ENCODE measurements around the gene CCNI2.

CCNI2 gene, protein sequence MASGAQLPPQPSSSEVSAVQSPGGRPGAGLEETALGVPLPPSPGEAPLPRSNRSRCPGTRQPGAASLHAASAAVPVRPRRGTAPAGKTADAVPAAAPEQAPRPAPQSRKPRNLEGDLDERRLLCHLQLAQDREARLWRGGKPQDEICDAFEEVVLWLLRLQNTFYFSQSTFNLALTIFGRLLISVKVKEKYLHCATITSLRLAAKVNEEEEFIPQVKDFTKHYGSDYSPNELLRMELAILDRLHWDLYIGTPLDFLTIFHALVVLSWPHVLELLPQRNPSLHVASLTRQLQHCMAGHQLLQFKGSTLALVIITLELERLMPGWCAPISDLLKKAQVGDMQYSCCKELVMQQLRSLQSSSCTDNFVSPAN

GRCh38 chr5:132746954-132747615 lies at the start of gene CCNI2:
TSS of gene CCNI2 (plus strand) at chr5:132747426. CDS start at chr5:132747496, 70 bp downstream.
- DNase-seq (ENCODE audit: low spot score) = peak; percentile 78

GRCh38 chr5:132704875-132705274 lies 42.4 kb upstream of the CCNI2 start:
- DNase-seq (ENCODE audit: low spot score) = no peak

GRCh38 chr5:132708645-132709044 lies 38.6 kb upstream of the CCNI2 start:
- no peak for DNase-seq (ENCODE audit: low spot score)

DNA sequence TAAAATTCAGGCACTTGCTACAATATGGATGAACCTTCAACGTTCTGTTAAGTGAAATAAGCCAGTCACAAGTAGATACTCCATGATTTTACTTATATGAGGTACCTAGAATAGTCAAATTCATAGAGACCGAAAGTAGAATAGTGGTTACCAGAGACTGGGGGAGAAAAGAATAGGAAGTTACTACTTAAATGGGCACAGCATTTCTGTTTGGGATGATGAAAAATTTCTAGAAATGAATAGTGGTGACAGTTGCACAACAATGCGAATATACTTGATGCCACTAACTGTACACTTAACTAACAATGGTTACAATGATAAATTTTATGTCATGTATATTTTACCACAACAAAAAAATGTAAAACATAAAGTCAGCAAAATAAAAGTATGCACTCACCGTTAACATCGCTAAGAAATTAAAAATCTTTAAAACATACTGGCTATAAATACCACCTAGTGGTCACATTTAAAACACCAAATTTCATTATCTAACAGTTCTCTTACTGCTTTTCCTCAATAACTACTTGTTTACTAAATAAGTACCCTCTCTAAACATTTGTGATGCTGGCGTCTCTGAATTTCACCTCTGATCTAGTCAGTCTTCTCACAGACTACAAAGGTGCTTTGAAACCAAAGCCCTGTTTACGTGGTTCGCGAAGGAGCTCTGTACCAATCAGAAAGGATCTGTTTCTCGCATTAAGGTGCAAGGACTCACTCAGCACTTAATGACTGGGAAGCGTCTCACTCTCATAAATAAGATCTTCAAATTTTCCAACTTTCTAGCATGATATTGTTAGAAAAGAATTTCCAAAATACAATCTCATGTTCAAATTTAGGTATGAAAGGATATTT lies 32.5 kb upstream of the CCNI2 start:
- DNase-seq (ENCODE audit: low spot score) = no peak

- no peak for DNase-seq (ENCODE audit: low spot score)
Measured at GRCh38 chr5:132718544-132719312, 28.5 kb upstream of the CCNI2 start.

GRCh38 chr5:132725745-132726144 lies 21.5 kb upstream of the CCNI2 start:
- no peak for DNase-seq (ENCODE audit: low spot score)

GRCh38 chr5:132729896-132730295 lies 17.3 kb upstream of the CCNI2 start:
- DNase-seq (ENCODE audit: low spot score) = no peak

GRCh38 chr5:132733499-132734148 lies 13.6 kb upstream of the CCNI2 start:
- no peak for DNase-seq (ENCODE audit: low spot score)

GRCh38 chr5:132734687-132735086 lies 12.5 kb upstream of the CCNI2 start:
- no peak for DNase-seq (ENCODE audit: low spot score)

GRCh38 chr5:132736853-132737833 lies 10.1 kb upstream of the CCNI2 start, which contains the start of gene KIF3A:
TSS of gene KIF3A (minus strand) at chr5:132737546. CDS start at chr5:132737419, 127 bp downstream.
- peak; percentile 100 for DNase-seq (ENCODE audit: low spot score)

DNA sequence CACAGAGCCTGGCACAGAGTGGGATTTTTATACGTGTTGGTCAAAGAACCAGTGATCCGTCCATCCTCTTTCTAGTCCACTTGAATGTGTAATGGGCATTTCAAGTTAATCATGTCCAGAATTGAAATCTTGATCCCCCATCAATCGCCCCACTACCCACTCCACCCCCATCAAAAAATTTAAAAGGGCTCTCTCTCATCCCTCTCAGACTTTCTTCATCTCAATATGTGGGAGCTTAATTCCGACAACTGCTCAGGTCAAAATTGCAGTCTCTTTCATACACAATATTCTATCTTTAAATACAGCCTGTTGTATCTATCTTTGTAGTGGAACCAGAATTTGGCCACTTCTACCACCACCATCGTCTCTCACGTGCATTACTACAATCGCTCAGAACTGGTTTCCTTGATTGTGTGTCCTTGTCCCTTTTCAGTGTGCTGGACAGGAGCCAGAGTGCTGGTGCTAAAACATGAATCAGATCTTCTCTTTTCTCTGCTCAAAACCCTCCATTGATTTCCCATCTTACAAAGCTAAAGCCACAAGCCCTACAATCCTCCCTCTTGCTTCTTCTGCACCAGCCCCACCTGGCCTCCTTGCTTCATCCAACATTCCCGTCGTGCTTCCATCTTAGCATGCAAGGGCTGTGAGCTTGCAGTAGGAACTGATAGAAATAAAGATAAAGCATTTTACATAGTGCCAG lies 9.1 kb upstream of the CCNI2 start:
- no peak for DNase-seq (ENCODE audit: low spot score)

GRCh38 chr5:132739232-132739631 lies 8.0 kb upstream of the CCNI2 start:
- no peak for DNase-seq (ENCODE audit: low spot score)

DNA sequence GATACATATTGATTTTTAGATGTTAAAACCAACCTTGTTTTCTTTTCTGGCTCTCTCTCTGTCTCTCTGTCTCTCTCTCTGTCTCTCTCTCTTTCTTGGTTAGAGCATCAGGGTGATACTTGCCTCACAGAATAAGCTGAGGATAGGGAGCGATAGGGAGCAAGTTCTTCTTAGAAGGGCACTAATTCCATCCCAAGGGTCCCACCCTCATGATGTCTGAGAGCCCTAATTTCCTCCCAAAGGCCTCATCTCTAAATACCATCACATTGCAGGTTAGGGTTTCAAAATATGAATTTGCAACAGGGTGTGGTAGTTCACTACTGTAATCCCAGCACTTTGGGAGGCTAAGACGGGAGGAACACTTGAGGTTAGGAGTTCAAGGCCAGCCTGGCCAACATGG lies 5.1 kb upstream of the CCNI2 start:
- no peak for DNase-seq (ENCODE audit: low spot score)

- DNase-seq (ENCODE audit: low spot score) = no peak
Measured at GRCh38 chr5:132742626-132743025, 4.6 kb upstream of the CCNI2 start.

DNA sequence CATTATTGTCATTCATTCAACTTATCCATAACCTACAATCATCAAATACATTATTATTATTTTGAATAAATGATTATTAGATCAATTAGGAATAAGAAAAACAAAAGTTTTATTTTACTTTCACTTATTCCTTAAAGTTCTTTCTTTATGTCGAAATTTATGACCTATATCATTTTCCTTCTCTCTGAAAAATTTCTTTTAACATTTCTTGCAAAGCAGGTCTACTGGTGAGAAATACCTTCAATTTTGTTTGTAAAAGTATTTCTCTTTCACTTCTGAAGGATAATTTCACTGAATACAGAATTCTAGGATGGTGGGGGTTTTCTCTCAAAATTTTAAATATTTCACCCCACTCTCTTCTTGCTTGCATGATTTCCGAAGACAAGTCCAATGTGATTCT lies 2.6 kb upstream of the CCNI2 start:
- no peak for DNase-seq (ENCODE audit: low spot score)

- no peak for DNase-seq (ENCODE audit: low spot score)
Measured at GRCh38 chr5:132746592-132746953, 653 bp upstream of the CCNI2 start.

DNA sequence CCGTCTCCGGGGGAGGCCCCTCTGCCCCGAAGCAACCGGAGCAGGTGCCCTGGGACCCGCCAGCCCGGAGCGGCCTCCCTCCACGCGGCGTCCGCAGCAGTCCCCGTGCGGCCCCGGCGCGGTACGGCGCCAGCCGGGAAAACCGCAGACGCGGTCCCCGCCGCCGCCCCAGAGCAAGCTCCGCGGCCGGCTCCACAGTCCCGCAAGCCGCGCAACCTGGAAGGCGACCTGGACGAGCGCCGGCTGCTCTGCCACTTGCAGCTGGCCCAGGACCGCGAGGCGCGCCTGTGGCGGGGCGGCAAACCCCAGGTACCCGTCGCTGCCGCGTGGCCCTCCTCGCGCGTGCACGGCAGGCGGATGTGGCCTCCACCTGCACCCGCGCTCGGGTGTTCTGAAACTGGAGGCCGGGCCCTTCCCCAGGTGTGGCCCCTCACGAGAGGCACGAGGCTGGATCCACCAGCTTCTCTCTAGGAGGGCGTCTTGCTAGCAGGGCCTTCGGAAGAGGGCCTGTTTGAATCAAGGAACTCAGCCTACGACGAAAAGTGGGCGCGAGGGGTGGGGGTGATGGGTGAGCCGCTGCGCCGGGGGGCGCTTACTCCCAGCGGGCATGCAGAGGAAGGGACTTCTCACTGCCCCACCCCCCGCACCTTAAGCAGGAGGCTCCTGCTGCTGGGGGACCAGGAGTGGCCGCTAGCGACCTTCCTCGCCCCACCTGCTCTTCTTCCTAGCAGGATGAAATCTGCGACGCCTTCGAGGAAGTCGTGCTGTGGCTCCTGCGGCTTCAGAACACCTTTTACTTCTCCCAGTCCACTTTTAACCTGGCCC lies 602 bp downstream of the CCNI2 start:
- peak; percentile 20 for DNase-seq (ENCODE audit: low spot score)

DNA sequence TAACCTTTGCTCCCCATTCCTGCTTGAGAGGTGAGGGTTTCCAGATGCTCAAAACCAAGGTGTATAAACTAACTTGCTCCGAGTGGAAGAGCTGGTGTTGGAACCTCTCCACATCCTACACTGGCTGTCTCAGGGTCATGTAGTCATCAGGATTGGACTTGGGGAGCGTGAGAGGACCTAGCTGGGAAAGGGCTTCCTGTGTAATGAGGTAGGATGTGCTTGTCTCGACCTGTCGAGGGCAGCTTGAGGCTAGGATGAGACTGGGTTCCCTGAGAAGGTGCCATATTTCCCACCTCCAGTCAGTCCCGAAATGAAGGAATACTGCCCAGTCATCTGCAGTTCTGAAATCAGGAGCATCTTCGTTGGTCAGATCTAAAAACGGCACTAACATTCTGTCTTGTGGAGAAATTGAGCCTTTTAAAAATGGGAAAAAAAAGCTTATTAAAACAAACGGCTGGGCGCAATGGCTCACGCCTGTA lies 1.3 kb downstream of the CCNI2 start:
- DNase-seq (ENCODE audit: low spot score) = no peak
